Esophagus squamous epithelium (tissue), 4 donors: ENCODE measurements around the gene TFAP2A.

Source experiments
- CTCF ChIP-seq, 6 experiments: fragments of 450-650 bp in 4 of 6; fragments of 200-600 bp in 2 of 6; sonication (generic) in 2 of 6; IDR thresholded peaks; one replicate each; pipeline ENCODE4 v1.5.1; 2016 to 2019; ENCODE audit warnings: antibody characterized with exemption in 6 of 6, mild to moderate bottlenecking in 4 of 6, moderate library complexity in 4 of 6
- POLR2A ChIP-seq, 4 donors: fragments of 450-650 bp; IDR thresholded peaks; one replicate each; pipeline ENCODE4 v1.6.1; 2017; ENCODE audit warnings: antibody characterized with exemption in 4 of 4, mild to moderate bottlenecking in 4 of 4, moderate library complexity in 3 of 4

- TF ChIP-seq POLR2A (IDR thresholded peaks at IDR 0.05) (no peak), CTCF (IDR thresholded peaks at IDR 0.05) (no peak)
Measured at GRCh38 chr6:10451394-10451793, 36.5 kb upstream of the TFAP2A start.
